ENCODE data around the gene FAU.

The FAU gene

GRCh38 chr11:65113839-65114238 is 8.1 kb downstream of the FAU start:
- no peak for ATAC-seq
- no peak for TF ChIP-seq ZFP3 (CRISPR knock-in tag; IDR thresholded peaks at IDR 0.05)
- TF ChIP-seq CREB5 (CRISPR knock-in tag; IDR thresholded peaks at IDR 0.05; ENCODE audit: low read depth) = no peak
- no peak for TF ChIP-seq ZC3H10 (CRISPR knock-in tag; IDR thresholded peaks at IDR 0.05)

GRCh38 chr11:65113361-65113756 is 8.6 kb downstream of the FAU start:
- TF ChIP-seq CSDC2 (CRISPR knock-in tag; IDR thresholded peaks at IDR 0.05) = no peak
- no peak for TF ChIP-seq ZFP3 (CRISPR knock-in tag; IDR thresholded peaks at IDR 0.05)
- no peak for TF ChIP-seq ZFP30 (CRISPR knock-in tag; IDR thresholded peaks at IDR 0.05)
- TF ChIP-seq PATZ1 (CRISPR knock-in tag; IDR thresholded peaks at IDR 0.05; ENCODE audit: borderline replicate concordance) = no peak
- no peak for TF ChIP-seq RARB (CRISPR knock-in tag; IDR thresholded peaks at IDR 0.05)
- TF ChIP-seq ESRRG (CRISPR knock-in tag; IDR thresholded peaks at IDR 0.05) = no peak
- no peak for TF ChIP-seq TOX (CRISPR knock-in tag; IDR thresholded peaks at IDR 0.05; ENCODE audit: borderline replicate concordance)
- no peak for TF ChIP-seq OSR1 (CRISPR knock-in tag; IDR thresholded peaks at IDR 0.05)
- TF ChIP-seq ZC3H10 (CRISPR knock-in tag; IDR thresholded peaks at IDR 0.05) = no peak
- TF ChIP-seq POU6F1 (CRISPR knock-in tag; IDR thresholded peaks at IDR 0.05; ENCODE audit: borderline replicate concordance, low read depth) = no peak
- no peak for ATAC-seq

DNA sequence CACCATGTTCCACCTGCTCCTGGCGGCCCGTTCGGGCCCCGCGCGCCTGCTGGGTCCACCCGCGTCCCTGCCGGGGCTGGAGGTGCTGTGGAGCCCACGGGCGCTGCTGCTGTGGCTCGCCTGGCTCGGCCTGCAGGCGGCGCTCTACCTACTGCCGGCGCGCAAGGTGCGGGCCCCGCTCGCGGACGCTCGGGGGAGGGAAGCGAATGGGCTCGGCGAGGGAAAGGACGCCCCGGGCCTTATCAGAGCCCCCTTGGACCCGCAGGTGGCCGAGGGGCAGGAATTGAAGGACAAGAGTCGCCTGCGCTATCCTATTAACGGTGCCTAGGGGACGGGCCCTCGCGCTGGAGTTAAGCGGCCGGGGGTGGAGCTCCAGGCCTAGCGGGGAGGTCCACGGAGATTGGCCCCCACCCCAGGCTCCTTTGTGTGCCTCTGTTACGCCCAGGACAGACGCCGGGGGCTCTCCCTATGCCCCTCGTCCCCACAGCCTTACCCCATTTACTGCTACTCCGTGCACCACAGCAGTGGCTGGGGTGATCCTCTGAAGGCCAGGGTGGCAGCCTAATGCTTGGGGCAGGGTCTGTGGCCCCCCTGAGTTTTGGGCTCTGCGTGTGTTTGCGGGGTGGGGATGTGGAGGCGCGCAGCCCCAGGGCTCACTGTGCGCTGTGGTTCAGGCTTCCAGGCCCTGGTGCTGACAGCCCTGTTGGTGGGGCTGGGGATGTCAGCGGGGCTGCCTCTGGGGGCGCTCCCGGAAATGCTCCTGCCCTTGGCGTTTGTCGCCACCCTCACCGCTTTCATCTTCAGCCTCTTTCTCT is 9.2 kb downstream of the FAU start:
- TF ChIP-seq ESRRG (CRISPR knock-in tag; IDR thresholded peaks at IDR 0.05) (peak; percentile 28; the same call in 1 of the 2 replicates), TSHZ2 (CRISPR knock-in tag; IDR thresholded peaks at IDR 0.05) (0 out of 2 replicates have a peak, but pooled peaks have one; percentile 23), GLIS3 (CRISPR knock-in tag; IDR thresholded peaks at IDR 0.05) (no peak), ZFP3 (CRISPR knock-in tag; IDR thresholded peaks at IDR 0.05) (no peak), POU6F1 (CRISPR knock-in tag; IDR thresholded peaks at IDR 0.05; ENCODE audit: borderline replicate concordance, low read depth) (no peak), PATZ1 (CRISPR knock-in tag; IDR thresholded peaks at IDR 0.05; ENCODE audit: borderline replicate concordance) (0 out of 2 replicates have a peak, but pooled peaks have one; percentile 44)
- peak; percentile 58 for ATAC-seq
